Suprapubic skin (tissue), 4 donors: ENCODE measurements around the gene P2RX7. TPM values are rescaled to one million over a fixed set of nuclear protein-coding genes. Genes with fewer than 3 reads are reported as not detected.

Experiments
- DNase-seq, 2 donors: peaks; one replicate each; pipeline ENCODE4 v3.0.0-alpha.2; 2019; ENCODE audit warnings: low spot score in 2 of 2
- H3K27ac ChIP-seq: fragments of 200-600 bp; sonication (generic); one replicate; pipeline ENCODE4 v1.5.1; 2019
- H3K27me3 ChIP-seq: fragments of 200-600 bp; sonication (generic); one replicate; pipeline ENCODE4 v1.5.1; 2019
- H3K36me3 ChIP-seq: fragments of 200-600 bp; sonication (generic); one replicate; pipeline ENCODE4 v1.5.1; 2019
- H3K4me1 ChIP-seq: fragments of 200-600 bp; sonication (generic); one replicate; pipeline ENCODE4 v1.5.1; 2019
- H3K4me3 ChIP-seq: fragments of 200-600 bp; sonication (generic); one replicate; pipeline ENCODE4 v1.5.1; 2019; ENCODE audit warnings: mild to moderate bottlenecking
- H3K9me3 ChIP-seq: fragments of 200-600 bp; sonication (generic); one replicate; pipeline ENCODE4 v1.5.1; 2019
- EP300 ChIP-seq: sonication (generic); formaldehyde crosslinking; IDR thresholded peaks from one replicate; pipeline ENCODE4 v1.6.1; 2017; ENCODE audit warnings: antibody characterized with exemption
- POLR2A ChIP-seq, 2 donors: fragments of 450-650 bp; IDR thresholded peaks; one replicate each; pipeline ENCODE4 v1.6.1; 2017; ENCODE audit warnings: antibody characterized with exemption in 2 of 2, mild to moderate bottlenecking in 2 of 2, moderate library complexity in 2 of 2
- POLR2AphosphoS5 ChIP-seq, 3 donors: sonication (generic); formaldehyde crosslinking; IDR thresholded peaks; one replicate each; pipeline ENCODE4 v1.6.1; 2017; ENCODE audit warnings: antibody characterized with exemption in 3 of 3
- WGBS: methylation state at CpG from one replicate; pipeline ENCODE4 v1.1.5; 2018; 5-methylcytosine and 5-hydroxymethylcytosine counted together
- total RNA-seq, 4 donors: library from RNA; depleted of rRNA; stranded (reverse); fragments of >200 nt; gene quantifications; one replicate each; pipeline ENCODE4 v1.1.0, GENCODE V29; 2016
- TF ChIP-seq, protein P1 (sequence below), 2 donors: fragments of 200-600 bp in 1 of 2; fragments of 450-650 bp in 1 of 2; sonication (generic) in 1 of 2; IDR thresholded peaks; one replicate each; pipeline ENCODE4 v1.5.1; 2016 to 2019; ENCODE audit warnings: antibody characterized with exemption in 2 of 2, mild to moderate bottlenecking in 1 of 2, moderate library complexity in 1 of 2

P2RX7 gene
- total RNA-seq, 4 donors from 2014 or later, result 14.0 to 65.7 (median 19.2) TPM

DNA sequence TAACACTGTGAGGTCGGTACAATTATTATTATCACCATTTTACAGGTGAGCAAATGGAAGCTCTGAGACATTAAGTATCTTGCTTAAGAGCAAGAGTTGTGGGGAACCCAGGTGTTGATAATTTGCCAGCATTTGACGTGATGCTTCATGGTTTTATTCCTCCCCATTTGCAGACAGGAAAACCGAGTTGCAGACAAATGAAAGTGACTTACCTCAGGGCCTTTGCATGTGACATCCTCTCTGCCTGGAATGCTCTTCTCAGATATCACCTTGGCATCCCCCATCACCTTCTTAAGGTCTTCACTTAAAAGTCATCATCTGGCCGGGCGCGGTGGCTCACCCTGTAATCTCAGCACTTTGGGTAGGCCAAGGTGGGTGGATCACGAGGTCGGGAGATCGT lies 21.0 kb upstream of the P2RX7 start:
- H3K27ac ChIP-seq, result no peak overlapping the region
- DNase-seq, result no peak
- no peaks in the 10 kb centered on the region for H3K4me1 ChIP-seq
- no peaks in the 10 kb centered on the region for H3K27me3 ChIP-seq
- H3K36me3 ChIP-seq, result no peaks in the 10 kb centered on the region
- WGBS, result 75% methylated on average over 9 of the region's 9 CpGs
- H3K9me3 ChIP-seq, result no peaks in the 10 kb centered on the region
- no peak overlapping the region for H3K4me3 ChIP-seq
- TF ChIP-seq, protein P1, sequence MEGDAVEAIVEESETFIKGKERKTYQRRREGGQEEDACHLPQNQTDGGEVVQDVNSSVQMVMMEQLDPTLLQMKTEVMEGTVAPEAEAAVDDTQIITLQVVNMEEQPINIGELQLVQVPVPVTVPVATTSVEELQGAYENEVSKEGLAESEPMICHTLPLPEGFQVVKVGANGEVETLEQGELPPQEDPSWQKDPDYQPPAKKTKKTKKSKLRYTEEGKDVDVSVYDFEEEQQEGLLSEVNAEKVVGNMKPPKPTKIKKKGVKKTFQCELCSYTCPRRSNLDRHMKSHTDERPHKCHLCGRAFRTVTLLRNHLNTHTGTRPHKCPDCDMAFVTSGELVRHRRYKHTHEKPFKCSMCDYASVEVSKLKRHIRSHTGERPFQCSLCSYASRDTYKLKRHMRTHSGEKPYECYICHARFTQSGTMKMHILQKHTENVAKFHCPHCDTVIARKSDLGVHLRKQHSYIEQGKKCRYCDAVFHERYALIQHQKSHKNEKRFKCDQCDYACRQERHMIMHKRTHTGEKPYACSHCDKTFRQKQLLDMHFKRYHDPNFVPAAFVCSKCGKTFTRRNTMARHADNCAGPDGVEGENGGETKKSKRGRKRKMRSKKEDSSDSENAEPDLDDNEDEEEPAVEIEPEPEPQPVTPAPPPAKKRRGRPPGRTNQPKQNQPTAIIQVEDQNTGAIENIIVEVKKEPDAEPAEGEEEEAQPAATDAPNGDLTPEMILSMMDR (IDR thresholded peaks at IDR 0.05), result no peak
- TF ChIP-seq POLR2AphosphoS5 (IDR thresholded peaks at IDR 0.05) (no peak), POLR2A (IDR thresholded peaks at IDR 0.05) (no peak), EP300 (no peak)

DNA sequence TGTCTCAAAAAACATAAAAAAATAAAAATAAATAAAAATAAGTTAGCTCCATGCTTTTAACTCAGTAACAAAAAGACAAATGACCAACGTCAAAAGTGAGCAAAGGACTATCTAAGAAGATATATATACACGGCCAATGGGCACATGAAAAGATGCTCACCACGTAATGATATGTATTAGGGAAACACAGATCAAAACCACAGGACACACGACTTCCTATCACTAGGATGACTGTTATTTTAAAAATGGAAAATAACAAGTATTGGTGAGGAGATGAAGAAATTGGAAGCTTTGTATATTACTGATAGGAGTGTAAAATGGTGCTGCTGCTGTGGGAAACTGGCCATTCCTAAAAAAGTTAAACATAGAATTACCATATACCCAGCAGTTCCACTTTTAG lies 20.2 kb upstream of the P2RX7 start:
- Histone ChIP-seq H3K27me3 (no peaks in the 10 kb centered on the region), H3K4me3 (no peak overlapping the region), H3K36me3 (no peaks in the 10 kb centered on the region), H3K9me3 (no peaks in the 10 kb centered on the region), H3K27ac (no peak overlapping the region), H3K4me1 (no peaks in the 10 kb centered on the region)
- TF ChIP-seq POLR2AphosphoS5 (IDR thresholded peaks at IDR 0.05) (no peak), EP300 (no peak), POLR2A (IDR thresholded peaks at IDR 0.05) (no peak)
- TF ChIP-seq, protein P1 (IDR thresholded peaks at IDR 0.05), result no peak
- 70% methylated on average over 4 of the region's 4 CpGs for WGBS
- DNase-seq, result no peak

DNA sequence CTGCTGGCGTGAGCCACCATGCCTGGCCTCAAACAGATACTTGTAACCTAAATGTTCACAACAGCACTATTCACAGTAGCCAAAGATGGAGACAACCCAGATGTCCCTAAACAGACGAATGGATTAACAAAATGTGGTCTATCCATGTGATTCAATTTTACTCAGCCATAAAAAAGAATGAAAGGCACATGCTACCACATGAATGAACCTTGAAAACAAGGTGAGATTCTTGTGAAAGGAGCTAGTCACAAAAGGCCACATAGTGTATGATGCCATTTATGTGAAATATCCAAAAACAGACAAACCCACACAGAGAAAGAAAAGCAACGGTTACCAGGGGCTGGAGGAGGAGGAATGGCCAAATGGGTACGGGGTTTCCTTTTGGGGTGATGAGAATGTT lies 19.6 kb upstream of the P2RX7 start:
- Histone ChIP-seq H3K27ac (no peak overlapping the region), H3K4me3 (no peak overlapping the region), H3K4me1 (no peaks in the 10 kb centered on the region), H3K27me3 (no peaks in the 10 kb centered on the region), H3K9me3 (no peaks in the 10 kb centered on the region), H3K36me3 (no peaks in the 10 kb centered on the region)
- DNase-seq, result no peak
- TF ChIP-seq, protein P1 (IDR thresholded peaks at IDR 0.05), result no peak
- TF ChIP-seq POLR2AphosphoS5 (IDR thresholded peaks at IDR 0.05) (no peak), EP300 (no peak), POLR2A (IDR thresholded peaks at IDR 0.05) (no peak)
- 75% methylated on average over 4 of the region's 4 CpGs for WGBS

DNA sequence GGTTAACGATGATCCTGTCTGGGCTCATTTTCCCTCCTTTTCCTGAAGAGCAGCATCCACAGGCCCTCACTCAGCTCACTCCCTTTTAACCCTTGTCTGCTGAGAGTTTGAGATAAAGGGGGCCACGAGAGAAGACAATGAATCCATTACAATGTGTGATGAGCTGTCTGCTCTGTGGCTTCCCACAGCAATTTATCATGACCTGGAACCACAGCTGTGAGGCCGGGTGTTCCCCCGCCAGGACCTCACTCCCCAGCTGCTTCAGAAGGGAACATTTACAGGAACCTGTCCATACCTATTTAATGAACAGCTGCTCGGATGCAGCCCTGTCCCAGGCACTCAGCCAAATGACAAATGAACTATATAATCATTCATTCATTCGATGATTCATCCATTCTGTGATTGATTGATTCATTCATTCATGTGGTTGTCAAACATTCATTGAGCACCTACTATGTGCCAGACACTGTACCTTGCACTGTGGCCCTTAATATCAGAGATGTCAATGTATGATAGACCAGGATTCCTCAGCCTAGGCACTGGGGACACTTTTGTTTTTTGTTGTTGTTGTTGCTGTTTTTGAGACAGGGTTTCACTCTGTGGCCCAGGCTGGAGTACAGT lies 18.5 kb upstream of the P2RX7 start:
- Histone ChIP-seq H3K36me3 (no peaks in the 10 kb centered on the region), H3K27ac (no peak overlapping the region), H3K27me3 (no peaks in the 10 kb centered on the region), H3K4me3 (no peak overlapping the region), H3K9me3 (no peaks in the 10 kb centered on the region), H3K4me1 (no peaks in the 10 kb centered on the region)
- TF ChIP-seq EP300 (no peak), POLR2A (IDR thresholded peaks at IDR 0.05) (no peak), POLR2AphosphoS5 (IDR thresholded peaks at IDR 0.05) (no peak)
- TF ChIP-seq, protein P1 (IDR thresholded peaks at IDR 0.05), result no peak
- no peak for DNase-seq
- 35% methylated on average over 6 of the region's 6 CpGs for WGBS

DNA sequence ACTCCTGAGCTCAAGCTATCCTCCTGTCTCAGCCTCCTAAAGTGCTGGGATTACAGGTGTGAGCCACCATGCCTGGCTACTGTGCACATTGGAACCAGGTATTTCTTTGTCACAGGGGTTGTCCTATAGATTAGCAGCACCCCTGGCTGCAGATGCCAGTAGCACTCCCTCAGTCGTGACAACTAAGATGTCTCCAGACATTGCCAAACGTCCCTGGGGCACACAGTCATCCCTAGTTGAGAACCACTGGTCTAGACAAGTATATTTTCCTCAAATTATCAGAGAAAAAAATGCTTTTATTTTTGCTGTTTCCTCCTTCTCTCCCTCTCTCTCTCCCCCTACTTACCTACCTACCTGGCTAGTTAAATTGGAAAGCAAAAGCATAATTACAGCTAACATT lies 17.9 kb upstream of the P2RX7 start:
- Histone ChIP-seq H3K36me3 (no peaks in the 10 kb centered on the region), H3K9me3 (no peaks in the 10 kb centered on the region), H3K4me3 (no peak overlapping the region), H3K27ac (no peak overlapping the region), H3K27me3 (no peaks in the 10 kb centered on the region), H3K4me1 (peaks cover under 1% of the 10 kb centered on the region)
- WGBS, result 16% methylated on average over 2 of the region's 2 CpGs
- TF ChIP-seq POLR2A (IDR thresholded peaks at IDR 0.05) (no peak), EP300 (no peak), POLR2AphosphoS5 (IDR thresholded peaks at IDR 0.05) (no peak)
- TF ChIP-seq, protein P1 (IDR thresholded peaks at IDR 0.05), result no peak
- DNase-seq, result no peak
